ENCODE measurements around the gene ITSN2. TPM values are rescaled to one million over a fixed set of nuclear protein-coding genes. Genes with fewer than 3 reads are reported as not detected.

Gene ITSN2
- total RNA-seq, 2 donors from 2014 or later = 38.2 to 38.5 TPM

DNA sequence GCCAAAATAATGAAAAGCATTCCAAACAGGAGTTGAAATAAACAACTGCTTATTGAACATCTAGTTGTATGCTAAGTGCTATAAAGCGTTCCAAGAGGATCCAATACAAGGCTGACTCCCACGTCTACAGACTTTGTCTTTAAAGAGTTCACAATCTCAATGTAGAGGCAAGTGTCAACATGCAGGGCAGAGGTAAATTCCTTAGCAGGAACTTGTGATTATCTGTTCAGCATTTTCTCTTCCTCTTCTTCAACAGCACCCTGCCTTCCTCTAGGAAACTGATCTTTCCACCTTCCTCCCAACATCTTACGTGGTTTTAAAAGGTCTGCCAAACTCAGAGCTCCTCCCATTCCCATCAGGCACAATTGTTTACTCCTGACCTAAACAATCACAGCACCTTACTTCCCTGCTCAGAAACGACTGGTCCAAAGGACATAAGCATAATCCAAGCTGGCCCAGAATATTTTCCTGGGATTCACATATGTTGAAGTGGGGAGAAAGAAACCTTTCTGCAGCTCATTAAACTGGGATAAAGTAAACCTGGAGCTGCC is 83.9 kb downstream of the ITSN2 start:
- H3K4me1 ChIP-seq = no peaks in the 10 kb centered on the region
- no peak for DNase-seq
- H3K27ac ChIP-seq = no peak overlapping the region
- no peaks in the 10 kb centered on the region for H3K36me3 ChIP-seq
- no peaks in the 10 kb centered on the region for H3K27me3 ChIP-seq
- intact Hi-C loops (cut with DNase I) = no loop called here
- no peak overlapping the region for H3K4me3 ChIP-seq
- no peak overlapping the region for H3K9ac ChIP-seq (ENCODE audit: low read depth in 2 of 2, low read length in 2 of 2)
- TF ChIP-seq, protein P1, sequence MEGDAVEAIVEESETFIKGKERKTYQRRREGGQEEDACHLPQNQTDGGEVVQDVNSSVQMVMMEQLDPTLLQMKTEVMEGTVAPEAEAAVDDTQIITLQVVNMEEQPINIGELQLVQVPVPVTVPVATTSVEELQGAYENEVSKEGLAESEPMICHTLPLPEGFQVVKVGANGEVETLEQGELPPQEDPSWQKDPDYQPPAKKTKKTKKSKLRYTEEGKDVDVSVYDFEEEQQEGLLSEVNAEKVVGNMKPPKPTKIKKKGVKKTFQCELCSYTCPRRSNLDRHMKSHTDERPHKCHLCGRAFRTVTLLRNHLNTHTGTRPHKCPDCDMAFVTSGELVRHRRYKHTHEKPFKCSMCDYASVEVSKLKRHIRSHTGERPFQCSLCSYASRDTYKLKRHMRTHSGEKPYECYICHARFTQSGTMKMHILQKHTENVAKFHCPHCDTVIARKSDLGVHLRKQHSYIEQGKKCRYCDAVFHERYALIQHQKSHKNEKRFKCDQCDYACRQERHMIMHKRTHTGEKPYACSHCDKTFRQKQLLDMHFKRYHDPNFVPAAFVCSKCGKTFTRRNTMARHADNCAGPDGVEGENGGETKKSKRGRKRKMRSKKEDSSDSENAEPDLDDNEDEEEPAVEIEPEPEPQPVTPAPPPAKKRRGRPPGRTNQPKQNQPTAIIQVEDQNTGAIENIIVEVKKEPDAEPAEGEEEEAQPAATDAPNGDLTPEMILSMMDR (IDR thresholded peaks at IDR 0.05) = no peak
- no peaks in the 10 kb centered on the region for H3K9me3 ChIP-seq

GRCh38 chr2:24274809-24275208 is 85.5 kb downstream of the ITSN2 start:
- Histone ChIP-seq H3K27me3 (no peaks in the 10 kb centered on the region), H3K9ac (ENCODE audit: low read depth in 2 of 2, low read length in 2 of 2) (no peak overlapping the region), H3K36me3 (no peaks in the 10 kb centered on the region), H3K27ac (no peak overlapping the region), H3K9me3 (no peaks in the 10 kb centered on the region), H3K4me1 (no peaks in the 10 kb centered on the region), H3K4me3 (no peak overlapping the region)
- TF ChIP-seq, protein P1 (IDR thresholded peaks at IDR 0.05) = no peak
- no peak for DNase-seq
- intact Hi-C loops (cut with DNase I) = no loop called here

GRCh38 chr2:24273598-24273997 is 86.7 kb downstream of the ITSN2 start:
- no peaks in the 10 kb centered on the region for H3K9me3 ChIP-seq
- no peaks in the 10 kb centered on the region for H3K36me3 ChIP-seq
- H3K4me3 ChIP-seq = no peak overlapping the region
- H3K27ac ChIP-seq = no peak overlapping the region
- DNase-seq = no peak
- TF ChIP-seq, protein P1 (IDR thresholded peaks at IDR 0.05) = no peak
- no peaks in the 10 kb centered on the region for H3K4me1 ChIP-seq
- no peaks in the 10 kb centered on the region for H3K27me3 ChIP-seq
- intact Hi-C loops (cut with DNase I) = no loop called here
- H3K9ac ChIP-seq (ENCODE audit: low read depth in 2 of 2, low read length in 2 of 2) = no peak overlapping the region

DNA sequence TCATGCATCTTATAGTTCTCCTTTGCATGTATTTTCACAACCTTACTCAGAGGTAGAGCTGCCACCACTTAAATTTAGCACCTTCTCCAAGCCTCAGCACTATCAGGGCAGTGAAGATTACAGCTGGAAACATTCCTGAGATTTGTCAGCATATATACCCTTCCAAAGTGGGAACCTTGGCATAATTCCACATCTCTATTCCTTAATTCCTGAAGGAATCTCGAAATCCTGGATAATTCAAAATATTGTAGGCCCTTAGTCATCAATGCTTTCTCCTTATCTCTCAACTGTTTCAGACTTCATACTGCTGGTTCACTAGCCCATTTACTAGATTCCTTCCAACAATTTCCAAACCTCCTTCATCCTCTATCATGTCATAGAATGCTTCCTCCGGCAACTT is 87.4 kb downstream of the ITSN2 start:
- Histone ChIP-seq H3K9me3 (no peaks in the 10 kb centered on the region), H3K4me1 (no peaks in the 10 kb centered on the region), H3K27ac (no peak overlapping the region), H3K9ac (ENCODE audit: low read depth in 2 of 2, low read length in 2 of 2) (no peak overlapping the region), H3K36me3 (no peaks in the 10 kb centered on the region), H3K4me3 (no peak overlapping the region), H3K27me3 (no peaks in the 10 kb centered on the region)
- intact Hi-C loops (cut with DNase I) = no loop called here
- TF ChIP-seq, protein P1 (IDR thresholded peaks at IDR 0.05) = no peak
- no peak for DNase-seq

GRCh38 chr2:24272161-24272802 is 88.1 kb downstream of the ITSN2 start:
- Histone ChIP-seq H3K4me3 (no peak overlapping the region), H3K27ac (no peak overlapping the region), H3K4me1 (no peaks in the 10 kb centered on the region), H3K36me3 (no peaks in the 10 kb centered on the region), H3K27me3 (no peaks in the 10 kb centered on the region), H3K9me3 (no peaks in the 10 kb centered on the region), H3K9ac (ENCODE audit: low read depth in 2 of 2, low read length in 2 of 2) (no peak overlapping the region)
- DNase-seq = no peak
- TF ChIP-seq, protein P1 (IDR thresholded peaks at IDR 0.05) = no peak
- intact Hi-C loops (cut with DNase I) = no loop called here

All from colonic mucosa (tissue), 4 donors.